GM18951 (cell line): Measurements from ENCODE around the gene LY6G6D.

Experiments
- POLR2A ChIP-seq: IDR thresholded peaks from 4 replicates; pipeline ENCODE4 v1.6.1; 2011; ENCODE audit warnings: mild to moderate bottlenecking; ENCODE audit not compliant: insufficient read length, insufficient read depth; ENCODE audit errors: extremely low read depth
- in situ Hi-C: fragments of 300-500 bp; cut with MboI; formaldehyde crosslinking; loops from one replicate; pipeline ENCODE4 v1.12.0; 2022; ENCODE audit warnings: low sequenced_read_pairs, mixed read lengths, inconsistent platforms; ENCODE audit not compliant: unreplicated experiment

The LY6G6D gene

DNA sequence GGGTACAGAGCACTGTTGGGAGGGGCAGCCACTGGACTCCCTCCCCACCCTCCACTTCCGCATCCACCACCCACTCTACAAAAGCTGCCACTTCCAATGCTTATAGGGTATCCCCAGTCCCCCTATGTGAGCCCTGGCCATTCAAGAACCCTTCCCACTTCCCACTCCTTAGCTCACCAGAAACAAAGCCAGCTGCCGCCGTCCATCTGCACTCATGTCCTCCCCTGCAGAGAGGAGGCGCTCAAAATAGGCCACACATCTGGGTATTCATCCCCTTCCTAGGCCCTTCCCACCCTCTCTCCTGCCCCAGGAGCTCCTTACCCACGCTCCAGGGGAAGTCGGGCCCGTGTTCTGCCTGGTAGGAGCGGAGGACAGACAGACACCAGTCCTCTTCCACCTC is 27.8 kb upstream of the LY6G6D start:
- no peak for TF ChIP-seq POLR2A
- in situ Hi-C loops, result no loop called here

DNA sequence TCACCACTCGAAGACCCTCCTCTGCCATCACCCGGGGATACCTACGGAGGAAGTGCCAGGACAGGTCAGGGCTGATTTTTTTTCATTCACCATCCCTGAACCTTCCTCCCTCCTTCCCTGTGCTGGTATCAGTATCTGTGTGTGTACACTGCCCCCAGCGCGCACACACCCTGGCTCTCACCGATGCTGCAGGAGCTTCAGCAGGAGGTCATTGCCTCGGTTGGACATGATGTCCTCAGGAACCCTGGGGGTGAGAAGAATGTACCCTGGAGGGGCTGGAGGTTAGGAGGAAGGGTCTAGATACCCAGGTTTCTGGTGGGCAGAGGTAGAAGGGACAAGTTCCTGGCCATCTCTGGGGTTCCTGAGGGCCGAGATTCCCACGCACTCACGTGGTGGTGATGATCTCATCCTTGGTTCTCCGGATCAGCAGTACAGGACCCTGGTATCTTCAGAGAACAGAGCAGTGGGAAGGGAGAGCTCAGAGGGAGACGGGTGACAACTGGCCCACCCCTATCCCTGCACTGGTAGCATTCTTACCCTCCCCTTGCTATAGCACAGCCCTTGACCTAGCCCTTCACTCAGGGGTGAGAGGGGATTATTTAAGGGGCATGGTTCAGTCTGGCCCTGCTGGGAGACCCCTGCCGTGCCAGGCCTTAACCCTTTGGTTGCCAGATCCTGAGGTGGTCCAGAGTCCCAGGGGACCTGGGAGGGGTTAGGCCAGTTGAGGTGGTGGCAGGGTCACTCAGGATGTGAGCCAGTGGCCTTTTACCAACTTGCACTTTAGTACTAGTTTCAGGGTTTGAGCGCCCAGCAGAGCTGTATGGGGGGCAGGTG is 27.1 kb upstream of the LY6G6D start:
- in situ Hi-C loops, result no loop called here
- no peak for TF ChIP-seq POLR2A

DNA sequence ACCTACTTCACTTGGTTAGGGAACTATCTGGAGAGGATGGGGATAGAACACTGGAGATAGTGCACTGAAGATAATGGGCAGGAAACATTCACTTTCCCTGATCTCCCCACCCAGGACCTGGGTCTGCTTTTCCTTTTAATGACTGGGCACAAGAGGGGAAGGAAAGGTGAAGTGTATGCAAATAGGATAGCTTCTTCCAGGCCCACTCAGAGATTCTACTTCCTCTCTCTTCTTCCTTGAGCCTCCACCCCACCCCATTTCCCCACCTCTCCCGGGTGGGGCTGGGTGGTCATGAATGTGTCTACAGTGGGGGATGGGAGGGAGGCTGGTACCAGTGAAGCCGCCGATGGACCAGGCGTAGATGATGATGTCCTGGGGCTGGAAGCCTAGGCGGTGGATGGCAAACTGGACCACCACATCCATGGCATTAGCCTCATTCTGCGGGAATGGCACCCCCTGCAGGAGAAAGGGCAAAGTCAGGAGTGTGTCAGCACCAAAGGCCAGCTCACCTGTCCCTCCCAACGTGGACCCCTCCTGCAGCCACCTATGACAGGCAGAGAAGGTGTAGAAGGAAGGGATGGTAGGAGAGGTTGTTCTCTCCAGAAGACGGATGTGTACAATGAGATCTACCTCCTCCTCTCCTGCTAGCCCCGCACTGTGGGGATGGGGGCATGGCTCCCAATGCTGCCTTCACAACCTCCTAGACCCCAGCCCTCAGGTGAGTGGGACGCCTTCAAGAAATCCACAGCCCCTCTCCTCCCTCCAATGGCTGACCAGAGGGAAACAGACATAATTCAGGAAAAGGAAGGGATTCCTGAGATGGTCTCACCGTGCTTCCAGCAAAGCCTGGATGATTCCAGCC is 25.7 kb upstream of the LY6G6D start:
- in situ Hi-C loops, result no loop called here
- no peak for TF ChIP-seq POLR2A

DNA sequence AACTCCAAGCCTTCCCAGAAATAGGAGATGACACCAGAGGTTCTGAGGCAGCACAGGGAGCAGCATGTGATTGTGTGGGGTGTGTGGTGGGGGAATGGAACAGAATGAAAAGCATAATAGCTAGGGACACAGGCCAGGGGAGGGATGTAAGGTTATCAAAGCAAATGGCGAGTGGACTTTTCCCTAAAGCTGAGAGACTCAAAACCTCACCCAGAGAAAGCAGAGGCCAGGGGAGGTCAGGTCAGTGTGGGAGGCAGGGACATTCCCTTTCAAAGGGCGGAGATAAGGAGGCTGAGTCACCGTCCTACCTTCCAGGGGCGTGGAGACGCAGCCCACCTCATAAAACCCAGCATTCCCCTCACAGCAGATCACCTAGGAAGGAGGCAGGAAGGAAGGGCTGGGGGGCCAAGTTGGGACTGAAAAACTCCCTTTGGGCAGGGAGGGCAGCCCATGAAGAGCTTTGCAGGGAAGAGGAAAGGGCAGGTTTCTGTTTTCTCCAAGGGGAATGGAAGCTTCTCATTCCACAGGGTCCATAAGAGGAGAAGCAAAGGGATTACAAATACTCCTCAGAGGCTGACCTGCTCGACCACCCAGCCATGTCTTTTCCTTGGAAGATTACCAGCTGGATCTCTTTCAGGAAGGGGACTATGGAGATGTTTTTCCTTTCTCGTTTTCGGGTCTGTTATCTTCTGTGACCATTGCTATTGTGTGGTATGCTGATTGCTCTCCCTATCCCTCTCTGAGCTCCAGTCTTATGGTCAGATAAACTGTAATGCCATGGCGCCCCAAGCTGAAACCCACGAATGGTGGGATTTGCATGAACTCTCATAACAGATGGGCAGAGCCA is 24.7 kb upstream of the LY6G6D start:
- in situ Hi-C loops, result no loop called here
- TF ChIP-seq POLR2A, result no peak

DNA sequence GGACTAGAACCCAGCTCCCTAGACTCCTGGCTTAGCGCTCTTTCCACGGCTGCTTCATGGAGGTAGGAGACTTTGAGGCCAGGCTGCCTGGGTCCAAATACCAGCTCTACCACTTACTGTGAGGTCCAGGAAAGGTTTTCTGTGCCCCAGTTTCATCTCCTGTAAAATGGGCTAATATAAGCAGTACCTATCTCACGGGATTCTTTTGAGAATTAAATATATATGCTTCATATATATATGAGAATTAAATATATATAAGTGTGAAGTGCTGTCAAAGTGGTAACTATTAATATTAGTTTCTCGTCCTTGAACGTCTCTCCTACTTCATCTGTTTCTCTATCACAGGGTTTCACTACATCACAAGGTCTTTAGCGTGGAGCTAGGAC is 24.1 kb upstream of the LY6G6D start:
- TF ChIP-seq POLR2A, result no peak
- in situ Hi-C loops, result no loop called here

DNA sequence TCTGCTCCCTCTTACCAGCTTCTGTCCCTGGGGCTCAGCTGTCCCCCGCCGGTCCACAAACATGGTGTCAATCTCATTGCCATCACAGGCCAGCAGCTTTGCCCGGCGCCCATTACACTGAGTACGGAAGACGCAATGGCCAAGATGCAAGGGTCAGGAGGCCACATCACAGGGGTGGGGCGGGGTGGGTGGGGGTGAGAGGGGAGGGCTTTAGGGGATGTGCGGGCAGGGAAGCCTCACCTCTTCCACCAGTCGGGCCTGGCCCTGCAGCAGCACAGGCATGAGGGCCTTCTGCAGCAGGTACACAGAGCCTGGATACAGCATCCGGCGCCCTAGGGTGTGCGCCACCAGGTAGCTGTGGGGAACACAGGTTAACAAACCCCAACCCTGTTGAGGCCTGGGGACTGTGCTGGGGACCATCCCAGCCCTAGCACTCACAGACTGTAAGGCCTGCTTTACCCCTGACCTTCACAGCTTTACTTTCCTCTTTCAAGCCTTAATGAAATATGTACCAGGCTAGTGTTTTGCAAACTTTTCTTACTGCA is 23.5 kb upstream of the LY6G6D start:
- in situ Hi-C loops, result no loop called here
- no peak for TF ChIP-seq POLR2A

DNA sequence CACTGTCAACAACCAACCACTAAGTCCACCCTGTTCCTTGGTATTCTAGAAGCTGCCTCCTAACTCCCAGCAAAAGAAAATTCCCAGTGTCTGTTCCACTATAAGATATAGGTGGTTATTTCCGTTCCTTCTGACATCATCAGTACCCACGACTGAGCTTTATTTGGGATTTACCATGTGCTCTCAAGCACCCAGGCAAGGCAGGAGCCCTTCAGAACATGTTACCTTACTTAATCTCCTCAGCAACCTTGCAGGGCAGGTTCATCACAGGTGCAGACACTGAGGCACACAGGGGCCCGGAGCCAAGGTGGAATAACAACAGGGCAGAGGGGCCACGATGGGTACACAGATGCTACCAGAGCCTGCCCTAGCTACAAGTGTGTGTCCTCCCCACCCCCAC is 22.8 kb upstream of the LY6G6D start:
- in situ Hi-C loops, result no loop called here
- TF ChIP-seq POLR2A, result no peak

DNA sequence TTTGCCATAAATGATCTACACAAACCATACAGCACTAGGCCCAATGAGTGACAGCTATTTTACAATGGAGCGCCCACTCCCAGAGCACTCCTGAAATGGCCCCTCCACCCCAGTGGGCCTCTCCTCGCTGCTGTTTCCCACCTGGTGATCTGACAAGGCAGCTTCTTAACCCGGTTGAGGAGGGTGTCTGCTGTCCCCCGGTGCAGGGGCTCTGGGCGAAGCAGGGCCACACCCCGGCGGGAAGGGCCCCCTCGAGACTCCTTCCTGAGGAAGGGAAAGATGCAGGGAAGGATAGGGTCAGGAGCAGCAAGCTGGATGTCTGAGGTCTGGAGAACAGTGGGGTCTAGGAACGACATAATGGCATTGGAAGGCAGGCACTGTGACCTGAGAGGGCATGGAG is 22.3 kb upstream of the LY6G6D start:
- in situ Hi-C loops, result no loop called here
- no peak for TF ChIP-seq POLR2A

DNA sequence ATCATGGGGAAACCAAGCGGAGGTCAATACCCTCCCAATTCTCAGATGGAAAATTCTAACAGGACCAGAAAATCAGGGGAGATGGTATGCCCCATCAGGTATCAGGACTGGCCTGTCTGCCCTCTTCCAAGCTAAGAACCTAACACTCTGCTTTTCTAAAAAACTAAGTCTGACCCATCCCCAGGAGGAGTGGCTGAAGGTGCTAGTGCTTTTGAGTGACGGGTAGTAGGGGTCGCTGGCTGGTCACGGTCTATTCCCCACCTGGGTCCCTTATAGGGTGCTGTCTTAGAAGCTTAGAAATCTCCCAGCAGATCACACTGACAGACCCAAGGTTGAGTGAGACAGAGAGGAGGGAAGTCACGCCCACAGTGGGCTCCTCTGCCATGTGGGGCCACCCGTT is 21.6 kb upstream of the LY6G6D start:
- no peak for TF ChIP-seq POLR2A
- in situ Hi-C loops, result no loop called here

DNA sequence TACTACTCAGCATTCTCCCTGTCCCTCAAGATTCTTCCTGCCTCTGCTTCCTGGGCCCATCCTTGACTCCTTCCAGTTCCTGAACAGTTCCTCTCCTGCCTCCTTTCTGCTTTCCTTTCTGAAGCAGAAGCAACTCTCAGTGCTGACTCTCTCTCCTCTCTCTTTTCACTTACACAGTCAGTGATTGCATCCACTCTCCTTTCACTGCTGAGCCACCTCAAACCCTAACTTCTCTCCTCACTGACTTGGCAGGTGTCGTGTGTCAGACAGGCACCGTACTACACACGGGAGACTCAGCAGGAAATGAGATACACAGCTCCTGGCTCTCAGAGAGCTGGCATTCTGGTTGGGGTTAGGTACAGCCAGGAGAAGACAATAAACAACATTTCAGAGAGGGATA is 17.6 kb upstream of the LY6G6D start:
- no peak for TF ChIP-seq POLR2A
- in situ Hi-C loops, result no loop called here

DNA sequence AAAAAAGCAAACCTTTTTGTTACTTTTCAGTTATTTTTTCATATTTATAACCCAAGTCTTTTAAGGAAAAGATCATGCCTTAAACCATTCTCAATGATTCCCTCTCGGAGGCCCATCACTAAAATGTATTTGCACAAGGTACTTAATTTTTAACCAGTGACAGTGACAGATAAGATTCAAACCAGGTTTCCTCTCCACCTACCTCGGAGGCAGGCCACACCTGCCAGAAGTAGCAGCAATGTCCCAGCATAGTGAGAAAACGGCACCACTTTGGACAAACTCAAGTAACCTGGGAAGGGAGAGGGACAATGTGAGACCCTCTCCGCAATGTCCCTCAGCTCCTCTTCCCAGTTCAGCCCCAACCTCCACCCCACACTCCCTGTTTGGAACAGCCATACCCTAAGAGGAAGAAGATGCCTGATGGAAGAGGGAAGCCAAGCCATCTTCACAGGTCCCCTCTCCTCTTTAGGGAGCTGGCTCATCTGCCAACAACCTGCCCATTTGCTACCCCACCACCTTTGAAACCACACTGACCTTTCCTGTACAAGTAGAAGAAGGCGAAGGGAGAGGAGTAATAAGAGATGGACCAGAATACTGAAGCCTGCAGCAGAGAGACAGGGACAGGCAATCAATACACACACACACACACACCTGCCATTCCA is 14.3 kb upstream of the LY6G6D start:
- in situ Hi-C loops, result no loop called here
- no peak for TF ChIP-seq POLR2A

DNA sequence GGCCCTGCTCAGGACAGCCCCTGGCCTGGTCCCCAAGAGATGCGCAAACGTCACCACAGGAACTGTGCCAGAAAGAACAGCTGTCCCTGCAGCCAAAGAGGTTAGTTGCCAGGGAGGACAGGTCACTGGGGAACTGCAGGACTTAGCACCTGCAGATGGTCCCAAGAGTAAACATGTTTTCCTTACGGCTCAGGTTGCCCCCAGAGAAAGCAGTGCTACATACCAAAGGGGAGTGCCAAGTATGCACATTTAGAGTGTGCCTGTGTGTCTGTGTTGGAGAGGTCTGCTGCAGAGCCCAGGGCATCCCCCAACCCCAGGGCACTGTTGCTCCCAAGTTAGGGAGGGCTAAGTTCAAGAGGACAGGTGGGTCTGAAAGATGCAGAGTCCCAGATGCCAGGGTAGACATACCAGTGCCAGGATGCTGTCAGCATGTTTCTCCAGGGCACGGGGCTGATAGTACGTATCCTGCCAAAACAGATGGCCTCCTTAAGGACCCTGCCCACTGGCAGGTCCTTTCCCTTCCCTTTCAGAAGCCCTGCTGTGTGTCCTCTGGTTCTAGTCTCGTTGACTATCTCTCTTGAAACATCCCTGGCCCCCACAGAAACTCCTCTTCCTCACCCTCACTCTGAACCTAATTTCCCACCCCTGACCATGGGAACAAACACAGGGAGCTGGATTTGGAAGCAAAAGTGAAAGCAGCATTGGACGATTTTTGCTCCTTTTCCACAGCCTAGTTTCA is 13.3 kb upstream of the LY6G6D start:
- in situ Hi-C loops, result no loop called here
- no peak for TF ChIP-seq POLR2A
